ENCODE data around the gene ODR4. TPM values are rescaled to one million over a fixed set of nuclear protein-coding genes. Genes with fewer than 3 reads are reported as not detected.
"Not testable (repeated sequence)": the region's sequence is repeated elsewhere in the genome, so short reads cannot be mapped to it uniquely, and the experiment has no call there.

The ODR4 gene
- total and polyA plus RNA-seq, 2 donors (not counting 3 experiments of a cell fraction or from before 2014, with no cell fraction given) = 6.0 to 18.6 TPM

DNA sequence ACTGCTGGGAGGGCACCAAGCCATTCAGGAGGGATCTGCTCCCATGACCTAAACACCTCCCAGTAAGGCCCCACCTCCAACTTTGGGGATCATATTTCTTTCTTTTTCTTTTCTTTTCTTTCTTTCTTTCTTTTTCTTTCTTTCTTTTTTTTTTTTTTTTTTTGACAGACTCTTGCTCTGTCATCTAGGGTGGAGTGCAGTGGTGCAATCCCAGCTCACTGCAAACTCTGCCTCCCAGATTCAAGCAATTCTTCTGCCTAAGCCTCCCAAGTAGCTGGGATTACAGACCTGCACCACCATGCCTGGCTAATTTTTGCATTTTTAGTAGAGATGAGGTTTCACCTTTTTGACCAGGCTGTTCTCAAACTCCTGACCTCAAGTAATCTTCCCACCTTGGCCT lies 89.9 kb downstream of the ODR4 start:
- H3K9me3 ChIP-seq (replicated peaks; ENCODE audit: control insufficient read depth, insufficient read depth, low read length); H3K9me1 ChIP-seq (replicated peaks; ENCODE audit: control insufficient read depth, extremely low read depth, insufficient read depth, low read length); DNase-seq (ENCODE audit: low read depth, low spot score); H3K9ac ChIP-seq (replicated peaks; ENCODE audit: extremely low read depth, insufficient read depth, low read length); H2AFZ ChIP-seq (ENCODE audit: low read depth, low read length); H3K27ac ChIP-seq (ENCODE audit: insufficient read depth, low read depth, low read length); H3K4me2 ChIP-seq (ENCODE audit: insufficient read depth, low read length); intact Hi-C loops (cut with micrococcal nuclease); H3K4me1 ChIP-seq (ENCODE audit: control insufficient read depth, extremely low read depth, insufficient read depth, low read length); H3K4me3 ChIP-seq (replicated peaks in 1 of 3; ENCODE audit: insufficient read depth in 1 of 3, low read depth in 1 of 3, low read length in 3 of 3); POLR2A ChIA-PET; H3K79me2 ChIP-seq (ENCODE audit: control insufficient read depth, insufficient read depth, low read length); H4K20me1 ChIP-seq (replicated peaks; ENCODE audit: control insufficient read depth, extremely low read depth, insufficient read depth, low read length); FAIRE-seq; dilution Hi-C loops (cut with MboI; ENCODE audit: extremely low pct_ligation_motif_present, low sequenced_read_pairs); BruUV-seq (replicated peaks); H3K36me3 ChIP-seq (ENCODE audit: control insufficient read depth in 2 of 2, extremely low read depth in 1 of 2, insufficient read depth in 2 of 2, low read length in 2 of 2); H3K27me3 ChIP-seq (ENCODE audit: control insufficient read depth in 2 of 2, insufficient read depth in 2 of 2, low read length in 2 of 2): not testable (repeated sequence)
- CTCF ChIA-PET = interaction anchor here (1.3 kb wide), 1 partner anchor 14 kb away, joined by 3 read pairs; no protein-coding TSS in a partner anchor

DNA sequence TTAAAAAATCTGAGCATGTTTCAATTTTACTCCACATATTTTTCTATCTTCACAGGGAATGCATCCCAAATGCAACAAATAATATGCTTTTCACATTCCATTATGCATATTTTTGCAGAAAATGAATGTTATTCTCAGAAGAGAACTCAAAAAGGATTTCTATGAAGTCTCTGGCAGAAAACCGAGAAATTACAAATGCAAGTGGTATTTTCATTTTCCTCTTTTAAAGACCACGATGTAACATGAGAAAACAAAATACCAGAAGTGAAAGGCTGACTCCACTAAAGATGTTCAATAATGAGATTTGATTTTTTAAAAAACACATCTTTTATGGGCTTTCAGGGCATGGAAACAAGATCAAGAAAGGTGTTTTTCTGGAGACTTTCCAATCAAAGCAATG lies 90.3 kb downstream of the ODR4 start:
- Histone ChIP-seq H3K4me1 (ENCODE audit: control insufficient read depth, extremely low read depth, insufficient read depth, low read length) (no peaks in the 10 kb centered on the region), H3K9me1 (replicated peaks; ENCODE audit: control insufficient read depth, extremely low read depth, insufficient read depth, low read length) (no peaks in the 10 kb centered on the region), H3K79me2 (ENCODE audit: control insufficient read depth, insufficient read depth, low read length) (no peaks in the 10 kb centered on the region), H3K4me3 (replicated peaks in 1 of 3; ENCODE audit: insufficient read depth in 1 of 3, low read depth in 1 of 3, low read length in 3 of 3) (no peak overlapping the region), H3K27me3 (ENCODE audit: control insufficient read depth in 2 of 2, insufficient read depth in 2 of 2, low read length in 2 of 2) (no peaks in the 10 kb centered on the region), H3K27ac (ENCODE audit: insufficient read depth, low read depth, low read length) (no peak overlapping the region), H3K36me3 (ENCODE audit: control insufficient read depth in 2 of 2, extremely low read depth in 1 of 2, insufficient read depth in 2 of 2, low read length in 2 of 2) (no peaks in the 10 kb centered on the region), H4K20me1 (replicated peaks; ENCODE audit: control insufficient read depth, extremely low read depth, insufficient read depth, low read length) (no peaks in the 10 kb centered on the region), H2AFZ (ENCODE audit: low read depth, low read length) (no peak overlapping the region), H3K9ac (replicated peaks; ENCODE audit: extremely low read depth, insufficient read depth, low read length) (no peak overlapping the region), H3K9me3 (replicated peaks; ENCODE audit: control insufficient read depth, insufficient read depth, low read length) (no peaks in the 10 kb centered on the region), H3K4me2 (ENCODE audit: insufficient read depth, low read length) (no peak overlapping the region)
- FAIRE-seq (no peak), DNase-seq (ENCODE audit: low read depth, low spot score) (no peak)
- POLR2A ChIA-PET = no interaction called here
- intact Hi-C loops (cut with micrococcal nuclease) = no loop called here
- TF ChIP-seq EZH2 (IDR thresholded peaks at IDR 0.05; ENCODE audit: borderline replicate concordance, low read depth, low read length, severe bottlenecking) (no peak), GATA2 (IDR thresholded peaks at IDR 0.05; ENCODE audit: insufficient read depth, insufficient read length, low read depth, low read length) (no peak), MYC (IDR thresholded peaks at IDR 0.05; ENCODE audit: low read depth, low read length) (no peak), POLR2AphosphoS5 (IDR thresholded peaks at IDR 0.05; ENCODE audit: insufficient read depth, low read depth, low read length) (no peak), POLR2A (IDR thresholded peaks at IDR 0.05; ENCODE audit: low read depth, low read length) (no peak), FOS (IDR thresholded peaks at IDR 0.05; ENCODE audit: borderline replicate concordance, insufficient read depth, low read length) (no peak), JUN (IDR thresholded peaks at IDR 0.05; ENCODE audit: borderline replicate concordance, insufficient read depth, insufficient read length, low read depth) (no peak)
- TF ChIP-seq, protein P1, sequence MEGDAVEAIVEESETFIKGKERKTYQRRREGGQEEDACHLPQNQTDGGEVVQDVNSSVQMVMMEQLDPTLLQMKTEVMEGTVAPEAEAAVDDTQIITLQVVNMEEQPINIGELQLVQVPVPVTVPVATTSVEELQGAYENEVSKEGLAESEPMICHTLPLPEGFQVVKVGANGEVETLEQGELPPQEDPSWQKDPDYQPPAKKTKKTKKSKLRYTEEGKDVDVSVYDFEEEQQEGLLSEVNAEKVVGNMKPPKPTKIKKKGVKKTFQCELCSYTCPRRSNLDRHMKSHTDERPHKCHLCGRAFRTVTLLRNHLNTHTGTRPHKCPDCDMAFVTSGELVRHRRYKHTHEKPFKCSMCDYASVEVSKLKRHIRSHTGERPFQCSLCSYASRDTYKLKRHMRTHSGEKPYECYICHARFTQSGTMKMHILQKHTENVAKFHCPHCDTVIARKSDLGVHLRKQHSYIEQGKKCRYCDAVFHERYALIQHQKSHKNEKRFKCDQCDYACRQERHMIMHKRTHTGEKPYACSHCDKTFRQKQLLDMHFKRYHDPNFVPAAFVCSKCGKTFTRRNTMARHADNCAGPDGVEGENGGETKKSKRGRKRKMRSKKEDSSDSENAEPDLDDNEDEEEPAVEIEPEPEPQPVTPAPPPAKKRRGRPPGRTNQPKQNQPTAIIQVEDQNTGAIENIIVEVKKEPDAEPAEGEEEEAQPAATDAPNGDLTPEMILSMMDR (IDR thresholded peaks at IDR 0.05; ENCODE audit: extremely low read depth in 1 of 2, insufficient read depth in 1 of 2, low read depth in 1 of 2, low read length in 2 of 2) = no peak
- TF ChIP-seq, protein P2, sequence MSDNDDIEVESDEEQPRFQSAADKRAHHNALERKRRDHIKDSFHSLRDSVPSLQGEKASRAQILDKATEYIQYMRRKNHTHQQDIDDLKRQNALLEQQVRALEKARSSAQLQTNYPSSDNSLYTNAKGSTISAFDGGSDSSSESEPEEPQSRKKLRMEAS (IDR thresholded peaks at IDR 0.05; ENCODE audit: insufficient read depth, insufficient read length) = no peak
- dilution Hi-C loops (cut with MboI; ENCODE audit: extremely low pct_ligation_motif_present, low sequenced_read_pairs) = no loop called here
- BruUV-seq (replicated peaks) = no TSS peak
- CTCF ChIA-PET = interaction anchor here (1.3 kb wide), 1 partner anchor 15 kb away, joined by 3 read pairs; no protein-coding TSS in a partner anchor

Measured in endothelial cell of umbilical vein (primary cell).